ENCODE measurements around the gene DENND4C. TPM values are rescaled to one million over a fixed set of nuclear protein-coding genes. Genes with fewer than 3 reads are reported as not detected.
"Not testable (repeated sequence)": the region's sequence is repeated elsewhere in the genome, so short reads cannot be mapped to it uniquely, and the experiment has no call there.

DENND4C gene
- total RNA-seq, 3 donors from 2014 or later, result 54.7 to 93.0 (median 72.3) TPM

GRCh38 chr9:19252174-19252884 is 21.8 kb downstream of the DENND4C start:
- H3K36me3 ChIP-seq (ENCODE audit: low read depth), result no peaks in the 10 kb centered on the region
- H3K4me1 ChIP-seq (ENCODE audit: low read depth), result peaks cover 6% of the 10 kb centered on the region
- peak; percentile 40 for ATAC-seq
- no peak overlapping the region for H3K4me3 ChIP-seq
- TF ChIP-seq CTCF (IDR thresholded peaks at IDR 0.05), result no peak
- intact Hi-C loops (cut with DNase I, micrococcal nuclease), result no loop called here
- no peak for DNase-seq
- H3K9me3 ChIP-seq, result no peaks in the 10 kb centered on the region

- ATAC-seq, result no peak
- Histone ChIP-seq H3K4me3 (no peak overlapping the region), H3K9me3 (no peaks in the 10 kb centered on the region), H3K36me3 (ENCODE audit: low read depth) (no peaks in the 10 kb centered on the region), H3K4me1 (ENCODE audit: low read depth) (peaks cover 6% of the 10 kb centered on the region)
- intact Hi-C loops (cut with DNase I, micrococcal nuclease), result no loop called here
- no peak for DNase-seq
- no peak for TF ChIP-seq CTCF (IDR thresholded peaks at IDR 0.05)
These were observed 22.4 kb downstream of the DENND4C start for GRCh38 chr9:19252885-19253219.

DNA sequence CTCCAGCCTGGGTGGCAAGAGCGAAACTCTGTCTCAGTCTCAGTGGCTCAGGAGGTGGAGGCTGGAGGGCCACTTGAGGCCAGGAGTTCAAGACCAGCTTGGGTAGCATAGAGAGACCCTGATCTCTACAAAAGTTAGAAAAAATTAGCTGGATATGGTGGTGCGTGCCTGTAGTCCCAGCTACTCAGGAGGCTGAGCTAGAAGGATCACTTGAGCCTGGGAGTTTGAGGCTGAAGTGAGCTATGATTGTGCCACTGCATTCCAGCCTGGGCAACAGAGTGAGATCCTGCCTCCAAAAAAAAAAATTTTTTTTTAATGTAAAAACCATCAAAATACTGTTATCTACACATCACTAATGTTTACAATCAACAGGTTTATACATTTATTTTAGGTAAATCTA is 24.6 kb downstream of the DENND4C start:
- Histone ChIP-seq H3K36me3 (ENCODE audit: low read depth) (no peaks in the 10 kb centered on the region), H3K4me1 (ENCODE audit: low read depth) (peaks cover 8% of the 10 kb centered on the region), H3K9me3 (no peaks in the 10 kb centered on the region), H3K4me3 (no peak overlapping the region)
- DNase-seq, result no peak
- intact Hi-C loops (cut with DNase I, micrococcal nuclease), result no loop called here
- ATAC-seq, result no peak
- no peak for TF ChIP-seq CTCF (IDR thresholded peaks at IDR 0.05)

DNA sequence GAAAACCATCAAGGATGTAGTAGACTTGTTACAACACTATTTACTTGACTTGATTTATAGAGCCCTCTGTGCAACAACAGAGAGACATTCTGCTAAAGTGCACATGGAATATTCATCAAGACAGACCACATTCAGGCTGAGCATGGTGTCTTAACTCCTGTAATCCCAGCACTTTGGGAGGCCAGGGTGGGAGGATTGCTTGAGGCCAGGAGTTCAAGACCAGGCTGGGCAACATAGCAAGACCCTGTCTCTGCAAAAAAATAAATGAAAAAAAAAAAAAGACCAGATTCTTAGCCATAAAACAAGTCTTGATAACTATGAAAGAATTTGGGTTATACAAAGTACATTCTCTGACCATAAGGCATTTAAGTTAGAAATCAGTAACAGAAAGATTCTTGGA is 25.3 kb downstream of the DENND4C start:
- Histone ChIP-seq H3K9me3 (no peaks in the 10 kb centered on the region), H3K4me3 (no peak overlapping the region), H3K36me3 (ENCODE audit: low read depth) (no peaks in the 10 kb centered on the region), H3K4me1 (ENCODE audit: low read depth) (peaks cover 4% of the 10 kb centered on the region)
- no peak for TF ChIP-seq CTCF (IDR thresholded peaks at IDR 0.05)
- intact Hi-C loops (cut with DNase I, micrococcal nuclease), result no loop called here
- DNase-seq, result no peak
- ATAC-seq, result no peak

DNA sequence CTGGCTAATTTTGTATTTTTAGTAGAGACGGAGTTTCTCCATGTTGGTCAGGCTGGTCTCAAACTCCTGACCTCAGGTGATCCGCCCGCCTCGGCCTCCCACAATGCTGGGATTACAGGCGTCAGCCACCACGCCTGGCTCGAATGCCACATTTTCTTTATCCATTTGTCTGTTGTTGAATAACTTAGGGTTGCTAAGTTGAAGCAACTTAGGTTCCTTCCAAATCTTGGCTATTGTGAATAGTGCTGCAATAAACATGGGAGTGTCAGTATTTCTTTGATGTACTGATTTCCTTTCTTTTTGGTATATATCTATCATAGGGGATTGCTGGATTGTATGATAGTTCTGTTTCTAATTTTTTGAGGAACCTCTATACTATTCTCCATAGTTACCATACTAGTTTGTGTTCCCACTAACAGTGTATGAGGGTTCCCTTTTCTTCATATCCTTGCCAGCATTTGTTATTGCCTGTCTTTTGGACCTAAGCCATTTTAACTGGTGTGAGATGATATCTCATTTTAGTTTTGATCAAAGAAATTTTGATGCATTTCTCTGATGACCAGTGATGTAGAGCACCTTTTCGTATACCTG is 29.3 kb downstream of the DENND4C start:
- DNase-seq; H3K4me1 ChIP-seq (ENCODE audit: low read depth); intact Hi-C loops (cut with DNase I, micrococcal nuclease); H3K4me3 ChIP-seq; H3K36me3 ChIP-seq (ENCODE audit: low read depth); H3K9me3 ChIP-seq: not testable (repeated sequence)
- peak; percentile 72 for ATAC-seq

DNA sequence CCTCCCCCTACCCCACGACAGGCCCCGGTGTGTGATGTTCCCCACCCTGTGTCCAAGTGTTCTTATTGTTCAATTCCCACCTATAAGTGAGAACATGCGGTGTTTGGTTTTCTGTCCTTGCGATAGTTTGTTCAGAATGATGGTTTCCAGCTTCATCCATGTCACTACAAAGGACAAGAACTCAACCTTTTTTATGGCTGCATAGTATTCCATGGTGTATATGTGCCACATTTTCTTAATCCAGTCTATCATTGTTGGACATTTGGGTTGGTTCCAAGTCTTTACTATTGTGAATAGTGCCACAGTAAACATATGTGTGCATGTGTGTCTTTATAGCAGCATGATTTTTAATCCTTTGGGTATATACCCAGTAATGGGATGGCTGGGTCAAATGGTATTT is 35.1 kb downstream of the DENND4C start:
- ATAC-seq; intact Hi-C loops (cut with DNase I, micrococcal nuclease); H3K9me3 ChIP-seq; H3K36me3 ChIP-seq (ENCODE audit: low read depth); DNase-seq; H3K4me3 ChIP-seq; H3K4me1 ChIP-seq (ENCODE audit: low read depth): not testable (repeated sequence)

- ATAC-seq; DNase-seq; H3K4me3 ChIP-seq; H3K36me3 ChIP-seq (ENCODE audit: low read depth); H3K4me1 ChIP-seq (ENCODE audit: low read depth); H3K9me3 ChIP-seq; intact Hi-C loops (cut with DNase I, micrococcal nuclease): not testable (repeated sequence)
These were observed 36.4 kb downstream of the DENND4C start for GRCh38 chr9:19266778-19267384.

All from mucosa of descending colon (tissue), 3 donors.